Measurements from ENCODE around the gene BNIP3. TPM values are rescaled to one million over a fixed set of nuclear protein-coding genes. Genes with fewer than 3 reads are reported as not detected.

Gene BNIP3, protein sequence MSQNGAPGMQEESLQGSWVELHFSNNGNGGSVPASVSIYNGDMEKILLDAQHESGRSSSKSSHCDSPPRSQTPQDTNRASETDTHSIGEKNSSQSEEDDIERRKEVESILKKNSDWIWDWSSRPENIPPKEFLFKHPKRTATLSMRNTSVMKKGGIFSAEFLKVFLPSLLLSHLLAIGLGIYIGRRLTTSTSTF
- 10 to 100 TPM; 55.5 to 70.3 TPM for total RNA-seq
- 10 to 100 TPM; 71.0 to 78.4 TPM for polyA plus RNA-seq (ENCODE audit: insufficient read length in 2 of 2)
- long read RNA-seq, donor 1, transcript BNIP3-202 (5 exons, 3,066 nt): minor isoform, 5 of 68 reads
- long read RNA-seq, donor 1, transcript BNIP3-201 (6 exons, 2,861 nt): major isoform, 61 of 68 reads
- long read RNA-seq, donor 1, partial matches to known transcripts: 0 of 68 reads
- long read RNA-seq, donor 1, other reads (novel, unspliced or antisense): 0 of 68 reads
- long read RNA-seq, donor 2, transcript BNIP3-201 (6 exons, 2,861 nt): major isoform, 18 of 30 reads
- long read RNA-seq, donor 2, partial matches to known transcripts: 5 of 30 reads
- long read RNA-seq, donor 2, other reads (novel, unspliced or antisense): 0 of 30 reads
- long read RNA-seq, donor 3, transcript BNIP3-201 (6 exons, 2,861 nt): major isoform, 25 of 52 reads
- long read RNA-seq, donor 3, partial matches to known transcripts: 22 of 52 reads
- long read RNA-seq, donor 3, other reads (novel, unspliced or antisense): 0 of 52 reads
- long read RNA-seq, donor 4, transcript BNIP3-201 (6 exons, 2,861 nt): major isoform, 75 of 97 reads
- long read RNA-seq, donor 4, transcript BNIP3-202 (5 exons, 3,066 nt): minor isoform, 9 of 97 reads
- long read RNA-seq, donor 4, partial matches to known transcripts: 9 of 97 reads
- long read RNA-seq, donor 4, other reads (novel, unspliced or antisense): 0 of 97 reads

GRCh38 chr10:131981429-131982184 lies at the start of gene BNIP3:
BNIP3 (minus strand) TSS chr10:131981923; CDS start chr10:131981806, 117 bp downstream.
- WGBS (ENCODE audit: insufficient coverage): under 1% methylated on average over 100 of the region's 100 CpGs
- peaks cover 29% of the 10 kb centered on the region for H3K4me1 ChIP-seq (ENCODE audit: control insufficient read depth, insufficient read depth, low read length)
- peaks cover 6% of the 10 kb centered on the region for H3K36me3 ChIP-seq (ENCODE audit: control insufficient read depth, insufficient read depth, low read length)

GRCh38 chr10:132030898-132031463 lies 49.3 kb upstream of the BNIP3 start:
- peak in 2 of 6 donors; percentile 27 to 58 for DNase-seq (ENCODE audit: low read depth in 4 of 6, low spot score in 6 of 6)
- H3K4me3 ChIP-seq (ENCODE audit: low read depth, low read length): no peak overlapping the region
- no peaks in the 10 kb centered on the region for H3K36me3 ChIP-seq (ENCODE audit: control insufficient read depth, insufficient read depth, low read length)
- H3K27me3 ChIP-seq (ENCODE audit: control insufficient read depth, insufficient read depth, low read length): peaks cover 4% of the 10 kb centered on the region
- peaks cover 8% of the 10 kb centered on the region for H3K4me1 ChIP-seq (ENCODE audit: control insufficient read depth, insufficient read depth, low read length)
- H3K9me3 ChIP-seq (ENCODE audit: control insufficient read depth, insufficient read depth, low read length): no peaks in the 10 kb centered on the region
- 75% methylated on average over 10 of the region's 12 CpGs for WGBS (ENCODE audit: insufficient coverage)
- H3K27ac ChIP-seq (ENCODE audit: low read depth, low read length): no peak overlapping the region

More at GRCh38 chr10:131981429-131982184, at the start of gene BNIP3:
- DNase-seq (ENCODE audit: low read depth in 4 of 6, low spot score in 6 of 6): peak; percentile 85 to 98 (median 93)
- Histone ChIP-seq H3K9me3 (ENCODE audit: control insufficient read depth, insufficient read depth, low read length) (no peaks in the 10 kb centered on the region), H3K27me3 (ENCODE audit: control insufficient read depth, insufficient read depth, low read length) (no peaks in the 10 kb centered on the region), H3K27ac (ENCODE audit: low read depth, low read length) (peak within 1 kb of the TSS; percentile 52), H3K4me3 (ENCODE audit: low read depth, low read length) (peak within 1 kb of the TSS; percentile 58)

- no peak for DNase-seq (ENCODE audit: low read depth in 4 of 6, low spot score in 6 of 6)
- 76% methylated on average over 4 of the region's 6 CpGs for WGBS (ENCODE audit: insufficient coverage)
- Histone ChIP-seq H3K9me3 (ENCODE audit: control insufficient read depth, insufficient read depth, low read length) (no peaks in the 10 kb centered on the region), H3K27ac (ENCODE audit: low read depth, low read length) (no peak overlapping the region), H3K4me3 (ENCODE audit: low read depth, low read length) (no peak overlapping the region), H3K36me3 (ENCODE audit: control insufficient read depth, insufficient read depth, low read length) (no peaks in the 10 kb centered on the region), H3K27me3 (ENCODE audit: control insufficient read depth, insufficient read depth, low read length) (peaks cover 5% of the 10 kb centered on the region), H3K4me1 (ENCODE audit: control insufficient read depth, insufficient read depth, low read length) (peaks cover 1% of the 10 kb centered on the region)
These were observed 47.0 kb upstream of the BNIP3 start for GRCh38 chr10:132028706-132029105.

DNA sequence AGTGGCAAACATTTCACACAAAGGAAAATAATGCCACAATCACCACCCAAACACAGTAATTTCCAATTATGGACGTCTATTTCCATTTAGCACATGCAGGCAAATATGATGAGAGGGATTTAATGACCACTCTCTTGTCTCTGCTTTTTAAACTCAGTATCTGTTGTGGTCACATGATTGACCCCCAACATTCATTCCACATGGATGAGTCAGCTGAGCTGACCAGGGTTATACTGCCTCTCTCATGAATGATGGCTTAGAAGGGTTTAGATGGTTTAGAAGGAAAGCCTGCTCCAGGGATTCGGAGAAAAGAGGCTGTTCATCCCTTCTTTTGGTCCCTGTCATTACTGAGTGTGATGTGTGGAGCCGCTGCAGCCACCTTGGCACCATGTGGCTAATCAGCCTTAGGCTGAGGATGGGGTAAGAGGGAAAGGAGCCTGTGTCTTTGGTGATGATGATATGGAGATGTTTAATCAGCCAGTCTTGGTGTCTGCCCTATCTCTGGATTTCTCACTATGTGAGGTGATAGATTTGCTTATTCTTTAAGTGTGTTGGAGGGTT lies 45.8 kb upstream of the BNIP3 start:
- Histone ChIP-seq H3K4me3 (ENCODE audit: low read depth, low read length) (no peak overlapping the region), H3K27ac (ENCODE audit: low read depth, low read length) (no peak overlapping the region), H3K4me1 (ENCODE audit: control insufficient read depth, insufficient read depth, low read length) (peaks cover 11% of the 10 kb centered on the region), H3K9me3 (ENCODE audit: control insufficient read depth, insufficient read depth, low read length) (no peaks in the 10 kb centered on the region), H3K27me3 (ENCODE audit: control insufficient read depth, insufficient read depth, low read length) (peaks cover 11% of the 10 kb centered on the region), H3K36me3 (ENCODE audit: control insufficient read depth, insufficient read depth, low read length) (no peaks in the 10 kb centered on the region)
- 95% methylated on average over 2 of the region's 3 CpGs for WGBS (ENCODE audit: insufficient coverage)
- no peak for DNase-seq (ENCODE audit: low read depth in 4 of 6, low spot score in 6 of 6)

GRCh38 chr10:132023092-132023811 lies 41.5 kb upstream of the BNIP3 start:
- H3K9me3 ChIP-seq (ENCODE audit: control insufficient read depth, insufficient read depth, low read length): no peaks in the 10 kb centered on the region
- WGBS (ENCODE audit: insufficient coverage): 18% methylated on average over 34 of the region's 36 CpGs
- H3K36me3 ChIP-seq (ENCODE audit: control insufficient read depth, insufficient read depth, low read length): no peaks in the 10 kb centered on the region
- H3K27me3 ChIP-seq (ENCODE audit: control insufficient read depth, insufficient read depth, low read length): peaks cover 13% of the 10 kb centered on the region
- H3K4me3 ChIP-seq (ENCODE audit: low read depth, low read length): peak overlapping the region; percentile 0
- H3K27ac ChIP-seq (ENCODE audit: low read depth, low read length): no peak overlapping the region
- peaks cover 11% of the 10 kb centered on the region for H3K4me1 ChIP-seq (ENCODE audit: control insufficient read depth, insufficient read depth, low read length)
- peak in 3 of 6 donors; percentile 55 to 92 (median 86) for DNase-seq (ENCODE audit: low read depth in 4 of 6, low spot score in 6 of 6)

- Histone ChIP-seq H3K4me3 (ENCODE audit: low read depth, low read length) (no peak overlapping the region), H3K9me3 (ENCODE audit: control insufficient read depth, insufficient read depth, low read length) (no peaks in the 10 kb centered on the region), H3K27me3 (ENCODE audit: control insufficient read depth, insufficient read depth, low read length) (peaks cover 13% of the 10 kb centered on the region), H3K27ac (ENCODE audit: low read depth, low read length) (no peak overlapping the region), H3K36me3 (ENCODE audit: control insufficient read depth, insufficient read depth, low read length) (no peaks in the 10 kb centered on the region), H3K4me1 (ENCODE audit: control insufficient read depth, insufficient read depth, low read length) (peaks cover 11% of the 10 kb centered on the region)
- 87% methylated on average over 18 of the region's 18 CpGs for WGBS (ENCODE audit: insufficient coverage)
- no peak for DNase-seq (ENCODE audit: low read depth in 4 of 6, low spot score in 6 of 6)
These were observed 40.5 kb upstream of the BNIP3 start for GRCh38 chr10:132022241-132022640.

DNA sequence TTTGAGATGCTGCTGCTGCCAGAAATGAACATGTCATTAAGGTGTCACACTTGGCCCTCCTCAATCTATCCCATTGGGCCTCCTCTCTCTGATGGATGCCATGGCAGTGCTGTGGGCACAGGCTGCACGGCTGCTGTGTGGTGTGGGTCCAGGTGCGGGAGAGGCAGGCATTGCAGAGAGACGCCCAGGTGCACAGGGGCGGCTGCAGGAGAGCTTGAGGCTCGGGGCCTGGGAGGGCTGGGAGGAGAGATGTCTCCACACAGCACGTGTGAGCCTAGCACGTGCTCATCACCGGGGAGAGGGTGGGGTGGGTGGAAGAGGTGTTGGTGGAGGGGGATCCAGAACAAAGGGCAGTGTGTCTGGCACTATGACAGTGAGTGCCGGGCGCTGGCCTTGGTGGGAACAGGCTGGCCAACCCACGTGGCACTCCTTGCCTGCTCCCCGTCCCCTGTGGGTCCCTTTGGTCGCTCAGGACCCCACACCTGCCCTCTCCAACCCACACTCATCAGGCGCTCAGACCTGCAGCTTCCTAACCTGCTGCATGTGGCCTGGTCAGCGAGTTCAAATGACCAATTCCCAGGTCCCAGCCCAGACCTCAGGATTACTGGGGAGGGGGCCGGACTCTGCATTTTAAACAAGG lies 39.9 kb upstream of the BNIP3 start:
- 89% methylated on average over 16 of the region's 16 CpGs for WGBS (ENCODE audit: insufficient coverage)
- Histone ChIP-seq H3K9me3 (ENCODE audit: control insufficient read depth, insufficient read depth, low read length) (no peaks in the 10 kb centered on the region), H3K4me1 (ENCODE audit: control insufficient read depth, insufficient read depth, low read length) (peaks cover 11% of the 10 kb centered on the region), H3K36me3 (ENCODE audit: control insufficient read depth, insufficient read depth, low read length) (no peaks in the 10 kb centered on the region), H3K27ac (ENCODE audit: low read depth, low read length) (no peak overlapping the region), H3K27me3 (ENCODE audit: control insufficient read depth, insufficient read depth, low read length) (peaks cover 13% of the 10 kb centered on the region), H3K4me3 (ENCODE audit: low read depth, low read length) (no peak overlapping the region)
- no peak for DNase-seq (ENCODE audit: low read depth in 4 of 6, low spot score in 6 of 6)

GRCh38 chr10:132021046-132021445 lies 39.3 kb upstream of the BNIP3 start:
- Histone ChIP-seq H3K4me1 (ENCODE audit: control insufficient read depth, insufficient read depth, low read length) (peaks cover 11% of the 10 kb centered on the region), H3K4me3 (ENCODE audit: low read depth, low read length) (no peak overlapping the region), H3K27me3 (ENCODE audit: control insufficient read depth, insufficient read depth, low read length) (peaks cover 13% of the 10 kb centered on the region), H3K36me3 (ENCODE audit: control insufficient read depth, insufficient read depth, low read length) (no peaks in the 10 kb centered on the region), H3K9me3 (ENCODE audit: control insufficient read depth, insufficient read depth, low read length) (no peaks in the 10 kb centered on the region), H3K27ac (ENCODE audit: low read depth, low read length) (no peak overlapping the region)
- WGBS (ENCODE audit: insufficient coverage): 95% methylated on average over 24 of the region's 24 CpGs
- DNase-seq (ENCODE audit: low read depth in 4 of 6, low spot score in 6 of 6): no peak
